GM18868 (cell line): ENCODE data around the gene RAD51AP1.
"Not testable (repeated sequence)": the region's sequence is repeated elsewhere in the genome, so short reads cannot be mapped to it uniquely, and the experiment has no call there.

Experiments used
- ATAC-seq: cut with Tn5 transposase; IDR thresholded peaks from one replicate; pipeline ENCODE4 v1.9.1; 2021; ENCODE audit warnings: mild to moderate bottlenecking, moderate library complexity; ENCODE audit not compliant: unreplicated experiment

Gene RAD51AP1

GRCh38 chr12:4538207-4539160 is at the start of gene RAD51AP1:
Gene RAD51AP1 (plus strand): TSS chr12:4538890. CDS start chr12:4538940, 50 bp downstream.
- ATAC-seq, result peak; percentile 90

- ATAC-seq, result no peak
These were observed 49.1 kb upstream of the RAD51AP1 start for GRCh38 chr12:4489556-4489955.

DNA sequence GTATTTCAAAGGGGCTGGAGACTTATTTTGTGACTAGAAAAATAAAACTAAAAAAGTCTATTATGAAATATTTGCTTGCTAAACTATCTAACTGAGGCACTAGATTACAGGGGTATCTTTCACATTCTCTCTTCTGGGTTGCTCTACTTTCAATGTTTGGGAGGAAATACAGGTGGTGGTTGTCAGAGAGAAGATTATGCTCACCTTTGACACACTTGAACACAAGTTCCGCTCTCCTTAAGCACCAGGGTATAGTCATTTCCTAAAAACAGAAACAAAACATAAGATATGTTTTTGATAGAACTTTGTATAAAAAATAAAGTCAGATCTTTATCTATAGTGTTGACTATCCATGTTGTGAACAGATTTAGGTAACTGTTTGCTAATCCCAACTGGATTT is 47.7 kb upstream of the RAD51AP1 start:
- no peak for ATAC-seq

GRCh38 chr12:4496145-4496838 is 42.4 kb upstream of the RAD51AP1 start:
- peak; percentile 70 for ATAC-seq

GRCh38 chr12:4499186-4499585 is 39.5 kb upstream of the RAD51AP1 start:
- no peak for ATAC-seq

DNA sequence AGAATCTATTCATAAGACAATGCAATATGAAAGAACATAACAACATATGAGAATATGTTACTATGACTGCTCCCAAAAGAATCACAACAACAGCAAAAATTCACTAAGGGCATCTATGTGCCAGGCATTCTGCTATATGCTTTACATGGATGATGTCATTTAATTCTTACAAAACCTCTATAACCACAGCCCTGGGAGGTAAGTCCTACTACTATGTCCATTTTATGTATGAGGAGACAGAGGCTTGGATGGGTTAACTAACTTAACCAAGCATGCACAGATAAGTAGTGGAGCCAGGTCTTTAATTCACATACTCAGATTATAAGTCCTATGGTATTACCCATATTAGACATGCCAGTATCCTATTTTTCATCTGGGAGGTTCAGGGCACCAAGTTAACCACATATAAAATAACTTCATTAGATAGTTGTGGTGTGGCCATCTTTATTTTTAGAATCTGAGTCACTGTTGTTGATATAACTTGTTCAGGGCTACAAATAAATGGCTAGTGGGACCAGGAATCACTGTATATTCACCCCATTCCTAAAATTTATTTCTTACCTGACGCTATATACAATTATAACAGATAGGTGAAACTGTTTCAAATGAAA is 33.2 kb upstream of the RAD51AP1 start:
- ATAC-seq, result no peak

DNA sequence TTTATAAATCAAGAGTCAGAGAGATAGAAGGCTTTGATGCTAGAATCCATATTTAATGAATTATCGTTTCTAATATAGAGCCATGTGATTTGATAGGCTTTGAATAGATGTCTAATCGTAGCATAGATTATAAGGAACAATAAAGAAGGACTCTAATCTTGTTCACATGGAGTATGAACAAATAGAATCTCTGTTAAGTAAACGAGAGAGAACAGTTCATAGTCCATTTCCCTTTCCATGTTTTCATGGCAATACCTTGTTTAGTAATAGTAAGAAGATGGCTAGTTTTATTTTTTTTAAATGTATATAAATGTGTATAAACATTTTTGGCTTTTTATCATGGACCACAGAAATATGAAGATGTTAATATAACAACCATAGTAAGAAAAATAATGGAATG is 32.3 kb upstream of the RAD51AP1 start:
- ATAC-seq, result no peak

DNA sequence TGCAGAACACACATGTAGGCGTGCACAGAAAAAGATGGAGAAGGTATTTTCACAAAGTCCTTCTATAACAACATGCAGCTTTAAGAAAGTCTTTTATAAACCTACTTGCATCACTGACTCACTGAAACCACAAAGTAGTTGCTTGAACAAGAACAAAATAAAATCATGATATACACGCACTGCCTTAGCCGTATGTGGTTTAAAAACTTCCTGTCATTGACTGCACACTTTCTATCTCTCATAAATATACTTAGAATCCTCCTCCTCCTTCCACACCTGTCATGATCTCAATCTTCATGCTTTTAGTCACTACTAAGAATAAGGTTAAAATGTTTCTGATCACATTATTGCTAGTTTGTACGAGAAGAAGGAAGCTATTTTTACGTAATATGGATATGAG is 31.8 kb upstream of the RAD51AP1 start:
- peak; percentile 87 for ATAC-seq

DNA sequence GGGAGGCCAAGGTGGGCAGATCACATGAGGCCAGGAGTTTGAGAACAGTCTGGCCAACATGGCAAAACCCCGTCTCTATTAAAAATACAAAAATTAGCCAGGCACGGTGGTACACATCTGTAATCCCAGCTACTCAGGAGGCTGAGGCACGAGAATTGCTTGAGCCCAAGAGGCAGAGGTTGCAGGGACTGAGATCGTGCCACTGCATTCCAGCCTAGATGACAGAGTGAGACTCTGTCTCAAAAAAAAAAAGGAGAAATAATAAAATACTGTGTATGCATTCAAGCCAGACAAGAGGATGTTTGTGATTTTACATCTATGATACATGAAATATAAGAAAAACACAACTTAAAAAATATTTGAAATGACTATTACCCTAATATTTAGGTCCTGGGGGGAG is 30.2 kb upstream of the RAD51AP1 start:
- ATAC-seq, result not testable (repeated sequence)

GRCh38 chr12:4509269-4509668 is 29.4 kb upstream of the RAD51AP1 start:
- ATAC-seq, result not testable (repeated sequence)

GRCh38 chr12:4518106-4518728 is 20.5 kb upstream of the RAD51AP1 start:
- ATAC-seq, result no peak

DNA sequence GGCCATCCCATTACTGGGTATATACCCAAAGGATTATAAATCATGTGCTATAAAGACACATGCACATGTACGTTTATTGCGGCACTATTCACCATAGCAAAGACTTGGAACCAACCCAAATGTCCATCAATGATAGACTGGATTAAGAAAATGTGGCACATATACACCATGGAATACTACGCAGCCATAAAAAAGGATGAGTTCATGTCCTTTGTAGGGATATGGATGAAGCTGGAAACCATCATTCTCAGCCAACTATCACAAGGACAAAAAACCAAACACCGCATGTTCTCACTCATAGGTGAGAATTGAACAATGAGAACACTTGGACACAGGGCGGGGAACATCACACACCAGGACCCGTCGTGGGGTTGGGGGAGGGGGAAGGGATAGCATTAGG is 15.2 kb upstream of the RAD51AP1 start:
- not testable (repeated sequence) for ATAC-seq

DNA sequence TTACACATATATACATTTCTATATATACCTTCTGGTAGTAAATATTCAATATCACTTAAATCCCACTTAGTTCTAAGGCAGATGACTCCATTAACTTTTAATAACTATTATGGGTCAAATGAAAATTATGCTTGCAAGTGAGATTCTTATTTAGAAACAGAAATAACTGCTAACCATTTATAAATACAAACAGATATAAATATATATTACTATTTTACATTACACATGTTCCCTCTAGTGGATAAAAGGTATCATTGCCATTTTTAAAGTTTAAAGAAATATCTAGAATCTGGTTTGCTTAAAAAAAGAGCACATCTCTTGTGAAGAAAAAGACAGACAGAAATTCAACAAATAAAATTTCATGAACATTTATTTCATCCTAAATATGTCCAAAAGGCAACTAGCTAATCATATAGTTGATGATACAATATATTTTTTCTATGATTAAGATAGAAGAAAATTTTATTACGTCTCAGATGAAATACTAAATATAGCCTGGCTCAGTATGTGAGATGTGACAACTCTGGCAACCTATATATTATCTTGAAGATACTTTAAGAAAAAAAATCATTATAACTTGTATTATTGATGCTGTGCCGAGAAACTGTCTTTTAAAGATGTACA is 11.7 kb upstream of the RAD51AP1 start:
- no peak for ATAC-seq

- no peak for ATAC-seq
These were observed 8.5 kb upstream of the RAD51AP1 start for GRCh38 chr12:4530160-4530559.

GRCh38 chr12:4530982-4531586 is 7.6 kb upstream of the RAD51AP1 start:
- ATAC-seq, result no peak

GRCh38 chr12:4535092-4535491 is 3.6 kb upstream of the RAD51AP1 start:
- no peak for ATAC-seq

GRCh38 chr12:4535871-4536270 is 2.8 kb upstream of the RAD51AP1 start:
- no peak for ATAC-seq

GRCh38 chr12:4539167-4539870 is 629 bp downstream of the RAD51AP1 start:
- no peak for ATAC-seq

- no peak for ATAC-seq
These were observed 1.5 kb downstream of the RAD51AP1 start for GRCh38 chr12:4540170-4540569.

DNA sequence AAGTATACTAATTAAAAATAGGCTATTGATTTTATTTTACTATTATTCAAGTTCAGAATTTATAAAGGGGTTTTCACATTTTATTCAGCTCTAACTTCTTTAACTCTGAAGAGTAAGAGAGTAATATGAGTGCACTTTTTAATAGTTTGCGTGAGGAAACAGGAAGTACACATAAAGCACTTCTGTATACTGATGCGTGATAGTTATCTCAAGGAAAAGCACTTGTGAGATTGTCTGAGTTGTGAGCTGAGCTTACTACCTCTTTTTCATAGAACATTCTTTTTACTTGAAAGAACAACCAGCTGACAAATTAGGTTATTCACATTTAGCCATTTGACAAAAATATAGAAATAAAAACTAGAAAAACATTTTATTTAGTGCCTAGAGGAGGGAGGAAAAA is 1.9 kb downstream of the RAD51AP1 start:
- ATAC-seq, result no peak
